Stimulated activated CD4-positive, alpha-beta T cell treated with anti-CD3 and anti-CD28 coated beads, Interleukin-12 subunit alpha, Interleukin-12 subunit beta, amount 100 ng/mL, for 24 hours (primary cell): ENCODE measurements around the gene SLC18A2.

Experiments used
- DNase-seq, 2 experiments: peaks; one replicate each; pipeline ENCODE4 v3.0.0-alpha.2; 2020; ENCODE audit warnings: low read depth in 2 of 2

SLC18A2 gene

DNA sequence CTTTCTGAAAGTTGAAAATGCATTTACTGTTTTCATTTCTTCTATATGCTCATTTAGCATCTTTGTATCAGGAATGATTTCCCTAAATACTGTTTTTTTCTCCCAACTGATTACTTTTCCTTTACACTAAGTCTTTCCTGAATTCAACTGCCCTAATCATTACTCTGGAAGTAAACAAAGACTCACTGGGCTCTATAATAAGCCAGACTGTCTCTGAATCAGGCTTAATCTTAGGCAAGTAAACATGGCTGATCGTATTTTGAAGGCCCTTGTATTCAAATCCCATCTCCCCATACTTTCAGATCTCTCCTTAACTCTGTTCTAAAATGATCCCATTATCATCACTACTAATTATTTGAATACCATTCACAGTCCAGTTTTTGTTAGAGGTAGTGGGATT lies 72.7 kb downstream of the SLC18A2 start:
- no peak for DNase-seq

- no peak for DNase-seq
Observed at GRCh38 chr10:117316701-117317100, 75.8 kb downstream of the SLC18A2 start.

- no peak for DNase-seq
Observed at GRCh38 chr10:117318909-117319308, 78.0 kb downstream of the SLC18A2 start.

GRCh38 chr10:117320050-117320665 lies 79.2 kb downstream of the SLC18A2 start:
- no peak for DNase-seq

DNA sequence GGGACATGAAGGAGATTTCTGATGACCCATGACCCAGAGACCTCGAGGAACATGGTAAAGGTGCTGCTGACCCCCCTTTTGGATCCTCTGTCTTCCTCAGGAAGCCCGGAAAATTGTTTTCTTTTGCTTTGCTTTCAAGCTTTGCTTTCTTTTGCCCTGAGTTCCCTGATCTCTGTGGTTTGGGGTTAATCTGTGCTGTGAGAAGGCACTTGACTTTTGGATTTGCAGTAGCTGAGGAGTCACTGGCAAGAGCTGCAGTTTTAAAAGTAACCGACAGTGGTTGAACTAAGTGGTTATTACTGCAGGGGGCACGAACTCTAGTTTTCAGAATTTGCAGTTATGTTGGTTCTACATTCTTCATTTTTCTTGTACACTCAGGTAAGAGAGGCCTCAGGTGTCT lies 81.3 kb downstream of the SLC18A2 start:
- DNase-seq, result no peak

GRCh38 chr10:117324367-117324766 lies 83.5 kb downstream of the SLC18A2 start:
- DNase-seq, result no peak

- no peak for DNase-seq
Observed at GRCh38 chr10:117327262-117327661, 86.3 kb downstream of the SLC18A2 start.
